Testis (tissue), 2 donors: ENCODE results near the gene TMEM198.

Source experiments
- POLR2A ChIP-seq: fragments of 450-650 bp; IDR thresholded peaks from one replicate; pipeline ENCODE4 v1.6.1; 2017; ENCODE audit warnings: antibody characterized with exemption, mild to moderate bottlenecking, moderate library complexity
- TF ChIP-seq, protein P1 (sequence below), 3 experiments: fragments of 450-650 bp in 2 of 3; fragments of 200-600 bp in 1 of 3; sonication (generic) in 1 of 3; IDR thresholded peaks; one replicate each; pipeline ENCODE4 v1.5.1; 2016 to 2019; ENCODE audit warnings: antibody characterized with exemption in 3 of 3, mild to moderate bottlenecking in 2 of 3, moderate library complexity in 1 of 3

DNA sequence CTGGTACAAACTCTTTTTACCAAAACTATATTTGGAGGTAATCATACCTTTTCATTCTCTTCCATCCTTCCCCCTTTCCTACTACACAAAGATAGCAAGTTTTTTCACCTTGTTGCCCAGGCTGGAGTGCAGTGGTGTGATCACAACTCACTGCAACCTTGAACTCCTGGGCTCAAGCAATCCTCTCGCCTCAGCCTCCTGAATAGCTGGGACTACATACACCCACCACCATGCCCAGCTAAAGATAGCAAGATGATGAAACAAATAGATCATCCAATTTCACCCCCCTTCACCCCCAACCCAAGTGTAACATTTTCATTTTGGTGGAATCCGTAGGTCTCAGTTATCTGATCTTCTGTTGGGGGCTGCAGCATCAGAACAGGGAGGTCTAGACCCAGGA, 49.3 kb downstream of the TMEM198 start:
- TF ChIP-seq, protein P1, sequence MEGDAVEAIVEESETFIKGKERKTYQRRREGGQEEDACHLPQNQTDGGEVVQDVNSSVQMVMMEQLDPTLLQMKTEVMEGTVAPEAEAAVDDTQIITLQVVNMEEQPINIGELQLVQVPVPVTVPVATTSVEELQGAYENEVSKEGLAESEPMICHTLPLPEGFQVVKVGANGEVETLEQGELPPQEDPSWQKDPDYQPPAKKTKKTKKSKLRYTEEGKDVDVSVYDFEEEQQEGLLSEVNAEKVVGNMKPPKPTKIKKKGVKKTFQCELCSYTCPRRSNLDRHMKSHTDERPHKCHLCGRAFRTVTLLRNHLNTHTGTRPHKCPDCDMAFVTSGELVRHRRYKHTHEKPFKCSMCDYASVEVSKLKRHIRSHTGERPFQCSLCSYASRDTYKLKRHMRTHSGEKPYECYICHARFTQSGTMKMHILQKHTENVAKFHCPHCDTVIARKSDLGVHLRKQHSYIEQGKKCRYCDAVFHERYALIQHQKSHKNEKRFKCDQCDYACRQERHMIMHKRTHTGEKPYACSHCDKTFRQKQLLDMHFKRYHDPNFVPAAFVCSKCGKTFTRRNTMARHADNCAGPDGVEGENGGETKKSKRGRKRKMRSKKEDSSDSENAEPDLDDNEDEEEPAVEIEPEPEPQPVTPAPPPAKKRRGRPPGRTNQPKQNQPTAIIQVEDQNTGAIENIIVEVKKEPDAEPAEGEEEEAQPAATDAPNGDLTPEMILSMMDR (IDR thresholded peaks at IDR 0.05): no peak
- TF ChIP-seq POLR2A: no peak
